GM21786 (cell line): ENCODE results near the gene TBL1X.
"Not testable (repeated sequence)": the region's sequence is repeated elsewhere in the genome, so short reads cannot be mapped to it uniquely, and the experiment has no call there.

ENCODE experiments used
- ATAC-seq: cut with Tn5 transposase; IDR thresholded peaks from one replicate; pipeline ENCODE4 v1.9.1; 2021; ENCODE audit not compliant: unreplicated experiment

TBL1X gene

GRCh38 chrX:9533611-9534010 lies 68.8 kb downstream of the TBL1X start:
- no peak for ATAC-seq

- ATAC-seq = no peak
Measured at GRCh38 chrX:9534686-9535085, 69.8 kb downstream of the TBL1X start.

- no peak for ATAC-seq
Measured at GRCh38 chrX:9535101-9535500, 70.2 kb downstream of the TBL1X start.

GRCh38 chrX:9536156-9536555 lies 71.3 kb downstream of the TBL1X start:
- ATAC-seq = not testable (repeated sequence)

- no peak for ATAC-seq
Measured at GRCh38 chrX:9537781-9538180, 72.9 kb downstream of the TBL1X start.

- ATAC-seq = no peak
Measured at GRCh38 chrX:9538544-9539045, 73.7 kb downstream of the TBL1X start.

- no peak for ATAC-seq
Measured at GRCh38 chrX:9539605-9540387, 74.9 kb downstream of the TBL1X start.

GRCh38 chrX:9542106-9542760 lies 77.4 kb downstream of the TBL1X start:
- no peak for ATAC-seq

GRCh38 chrX:9542761-9543111 lies 77.9 kb downstream of the TBL1X start:
- no peak for ATAC-seq

- ATAC-seq = no peak
Measured at GRCh38 chrX:9555354-9555753, 90.5 kb downstream of the TBL1X start.

GRCh38 chrX:9557091-9557490 lies 92.2 kb downstream of the TBL1X start:
- no peak for ATAC-seq

- ATAC-seq = no peak
Measured at GRCh38 chrX:9557521-9557920, 92.7 kb downstream of the TBL1X start.

- no peak for ATAC-seq
Measured at GRCh38 chrX:9558615-9559014, 93.8 kb downstream of the TBL1X start.

GRCh38 chrX:9560219-9560618 lies 95.4 kb downstream of the TBL1X start:
- no peak for ATAC-seq

- no peak for ATAC-seq
Measured at GRCh38 chrX:9561199-9561598, 96.3 kb downstream of the TBL1X start.

- no peak for ATAC-seq
Measured at GRCh38 chrX:9562851-9563250, 98.0 kb downstream of the TBL1X start.

- no peak for ATAC-seq
Measured at GRCh38 chrX:9566150-9566621, 101.3 kb downstream of the TBL1X start.

- no peak for ATAC-seq
Measured at GRCh38 chrX:9569876-9570301, 105.0 kb downstream of the TBL1X start.

- peak; percentile 37 for ATAC-seq
Measured at GRCh38 chrX:9573282-9574106, 108.6 kb downstream of the TBL1X start.

- no peak for ATAC-seq
Measured at GRCh38 chrX:9576059-9576458, 111.2 kb downstream of the TBL1X start.

- no peak for ATAC-seq
Measured at GRCh38 chrX:9577555-9577954, 112.7 kb downstream of the TBL1X start.
